Measurements from ENCODE around the gene MTX2.

MTX2 gene

GRCh38 chr2:176380341-176380740, 111.1 kb downstream of the MTX2 start:
- TF ChIP-seq GATA3 (IDR thresholded peaks at IDR 0.05; ENCODE audit: low read depth, low read length) (peak; percentile 92), GATA2 (IDR thresholded peaks at IDR 0.05; ENCODE audit: low read depth, low read length) (peak; percentile 84)

GRCh38 chr2:176383100-176383499, 113.9 kb downstream of the MTX2 start:
- peak; percentile 59; the same call in 1 of the 2 replicates for TF ChIP-seq GATA3 (IDR thresholded peaks at IDR 0.05; ENCODE audit: low read depth, low read length)
- no peak for TF ChIP-seq GATA2 (IDR thresholded peaks at IDR 0.05; ENCODE audit: low read depth, low read length)

- TF ChIP-seq GATA3 (IDR thresholded peaks at IDR 0.05; ENCODE audit: low read depth, low read length), result no peak
- TF ChIP-seq GATA2 (IDR thresholded peaks at IDR 0.05; ENCODE audit: low read depth, low read length), result no peak
These were observed 114.7 kb downstream of the MTX2 start for GRCh38 chr2:176383836-176384442.

- TF ChIP-seq GATA3 (IDR thresholded peaks at IDR 0.05; ENCODE audit: low read depth, low read length) (no peak), GATA2 (IDR thresholded peaks at IDR 0.05; ENCODE audit: low read depth, low read length) (no peak)
These were observed 116.0 kb downstream of the MTX2 start for GRCh38 chr2:176385219-176385759.

GRCh38 chr2:176385838-176386237, 116.6 kb downstream of the MTX2 start:
- TF ChIP-seq GATA2 (IDR thresholded peaks at IDR 0.05; ENCODE audit: low read depth, low read length) (no peak), GATA3 (IDR thresholded peaks at IDR 0.05; ENCODE audit: low read depth, low read length) (no peak)
